ENCODE data around the gene ADGRD1.

Gene ADGRD1

DNA sequence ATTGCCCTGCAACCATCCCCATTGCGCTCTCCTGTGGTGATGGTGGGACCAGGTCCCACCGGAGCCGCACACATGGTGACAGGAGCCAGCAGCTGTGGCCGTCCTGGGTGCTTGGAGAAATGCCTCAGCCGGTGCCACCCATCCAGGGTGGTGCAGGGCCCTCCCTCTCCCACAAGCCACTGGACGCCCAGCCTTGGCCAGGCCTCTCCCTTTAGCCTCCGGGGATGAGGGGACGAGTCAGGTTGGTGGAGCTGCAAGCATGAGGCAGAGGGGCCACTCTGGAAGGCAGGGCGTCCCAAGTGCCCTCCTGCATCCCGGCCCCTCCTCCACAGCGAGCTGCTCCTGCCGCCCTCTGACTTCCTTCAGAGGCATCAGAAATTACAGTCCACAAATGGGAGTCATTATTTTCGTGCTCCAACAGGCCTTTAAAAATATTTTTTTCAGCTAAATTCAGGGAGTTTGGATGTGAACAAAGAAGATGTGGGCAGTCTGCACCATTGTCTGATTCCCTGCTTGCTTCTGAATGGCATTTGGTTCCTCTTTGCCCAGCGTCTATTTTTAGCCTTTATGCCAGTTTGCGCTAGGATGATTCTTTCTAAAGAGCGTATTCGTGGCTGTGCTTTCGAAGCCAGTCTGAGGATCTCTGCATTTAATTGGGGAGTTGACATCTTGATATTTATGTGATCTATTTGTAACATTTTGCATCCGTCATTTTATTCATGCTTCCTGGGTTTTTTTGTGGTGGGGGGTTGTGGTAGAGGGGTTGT is 189.4 kb downstream of the ADGRD1 start:
- no peak for DNase-seq (ENCODE audit: low read depth in 4 of 4, low spot score in 1 of 4)

DNA sequence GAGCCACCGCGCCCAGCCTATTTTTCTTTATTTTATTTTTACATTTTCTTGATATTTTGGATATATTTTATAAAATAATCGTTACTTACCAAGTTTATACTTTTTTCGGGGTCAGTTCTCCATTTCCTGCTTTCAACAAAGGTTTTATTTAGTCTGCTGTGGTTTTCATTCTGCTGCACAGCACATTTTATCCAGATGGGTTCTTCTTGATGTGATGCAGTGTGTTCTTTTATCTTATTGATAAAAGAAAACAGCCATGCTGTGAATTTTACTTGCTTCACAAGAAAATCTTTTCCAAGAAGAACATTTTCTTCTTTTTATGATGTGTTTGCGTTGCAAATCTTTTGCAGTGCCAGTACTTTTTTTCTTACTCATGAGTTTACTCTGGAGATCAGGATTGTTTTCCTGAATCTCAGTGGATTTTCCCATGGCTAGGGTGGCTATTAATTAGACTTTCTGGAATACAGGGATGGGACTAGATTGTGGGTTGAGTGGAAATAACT is 192.5 kb downstream of the ADGRD1 start:
- DNase-seq (ENCODE audit: low read depth in 4 of 4, low spot score in 1 of 4), result no peak

DNA sequence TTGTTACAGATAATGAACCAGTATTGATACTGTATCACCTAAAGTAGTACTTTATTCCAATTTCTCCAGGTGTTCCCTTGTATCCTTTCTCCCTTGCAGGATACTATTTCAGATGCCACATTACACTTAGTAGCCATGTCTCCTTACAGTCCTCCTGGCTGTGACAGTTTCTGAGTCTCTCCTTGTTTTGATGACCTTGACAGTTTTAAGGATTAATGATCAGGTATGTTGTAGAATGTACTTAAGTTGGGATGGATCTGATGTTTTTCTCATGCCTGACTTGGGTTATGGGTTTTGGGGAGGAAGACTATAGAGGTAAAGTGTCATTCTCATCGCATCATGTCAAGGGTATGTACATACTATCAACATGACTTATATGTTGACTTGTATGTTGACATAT is 193.6 kb downstream of the ADGRD1 start:
- DNase-seq (ENCODE audit: low read depth in 4 of 4, low spot score in 1 of 4), result no peak

DNA sequence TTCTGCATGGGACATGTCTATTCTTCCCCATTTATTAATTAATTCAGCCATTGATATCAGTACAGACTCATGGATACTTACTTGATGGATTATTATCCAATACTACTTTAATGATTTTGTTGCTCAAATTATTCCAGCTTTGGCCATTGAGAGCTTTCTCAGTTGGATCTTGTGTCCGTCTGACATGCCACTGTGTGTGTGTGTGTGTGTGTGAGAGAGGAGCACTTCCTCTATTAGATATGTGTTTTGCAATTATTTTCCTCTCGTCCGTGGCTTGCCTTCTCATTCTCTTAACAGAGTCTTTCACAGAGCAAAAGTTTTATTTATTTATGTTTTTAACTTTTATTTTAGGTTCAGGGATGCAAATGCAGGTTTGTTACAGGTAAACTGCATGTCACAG is 194.2 kb downstream of the ADGRD1 start:
- DNase-seq (ENCODE audit: low read depth in 4 of 4, low spot score in 1 of 4), result no peak

DNA sequence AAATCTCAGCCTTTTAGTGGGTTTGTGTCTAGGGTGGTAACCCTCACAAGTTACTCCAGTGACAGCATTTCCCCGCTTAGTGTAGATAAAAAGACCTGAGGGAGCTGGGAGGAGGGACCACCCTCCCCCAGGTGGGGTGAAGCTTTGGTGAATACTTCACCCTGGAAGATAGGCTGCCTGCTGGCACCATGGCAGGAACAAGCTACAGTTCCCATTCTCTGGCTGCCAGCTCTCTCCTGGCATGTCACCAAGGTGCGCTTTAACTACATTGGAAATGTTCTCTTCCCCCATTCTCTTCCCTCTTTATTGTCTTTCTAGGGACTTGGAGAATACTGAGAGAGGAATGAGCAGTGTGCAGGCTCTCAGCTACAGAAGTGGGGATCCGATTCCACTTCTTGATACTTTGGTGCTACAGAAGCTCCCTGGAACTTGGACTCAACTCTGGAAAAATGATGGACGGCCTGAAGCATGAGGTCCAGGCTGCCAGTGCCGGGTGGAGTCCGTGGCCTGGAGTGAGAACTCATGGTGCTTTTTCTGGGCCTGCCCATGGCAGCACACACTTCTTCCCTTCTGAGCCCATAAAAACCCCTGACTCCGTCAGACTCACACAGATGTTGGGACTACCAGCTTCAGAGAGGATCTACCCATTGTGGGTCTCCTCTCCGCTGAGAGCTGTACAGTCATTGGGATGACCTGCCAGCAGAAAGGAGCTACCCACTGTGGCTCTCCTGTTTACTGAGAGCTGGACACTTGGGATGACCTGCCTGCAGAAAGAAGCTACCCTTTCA is 198.0 kb downstream of the ADGRD1 start:
- DNase-seq (ENCODE audit: low read depth in 4 of 4, low spot score in 1 of 4), result no peak

DNA sequence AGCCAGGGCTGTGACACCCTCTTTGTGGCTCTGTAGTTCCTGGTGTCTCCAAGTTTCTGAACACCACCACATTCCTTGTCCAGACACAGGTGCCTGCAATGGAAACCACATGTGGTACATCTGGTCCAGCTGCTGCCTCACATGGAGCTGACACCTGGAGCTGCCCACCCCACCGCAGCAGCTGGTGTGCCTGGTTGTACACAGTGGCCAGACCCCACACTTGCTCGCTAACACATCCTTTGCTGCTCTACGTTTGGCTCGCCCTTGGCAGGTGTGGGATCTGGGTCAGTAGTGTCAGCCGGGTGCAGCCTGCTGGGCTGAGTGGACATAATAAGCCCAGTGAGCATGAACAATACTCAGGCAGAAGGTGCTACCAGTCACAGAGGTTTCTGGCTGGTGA is 198.9 kb downstream of the ADGRD1 start:
- DNase-seq (ENCODE audit: low read depth in 4 of 4, low spot score in 1 of 4), result no peak

DNA sequence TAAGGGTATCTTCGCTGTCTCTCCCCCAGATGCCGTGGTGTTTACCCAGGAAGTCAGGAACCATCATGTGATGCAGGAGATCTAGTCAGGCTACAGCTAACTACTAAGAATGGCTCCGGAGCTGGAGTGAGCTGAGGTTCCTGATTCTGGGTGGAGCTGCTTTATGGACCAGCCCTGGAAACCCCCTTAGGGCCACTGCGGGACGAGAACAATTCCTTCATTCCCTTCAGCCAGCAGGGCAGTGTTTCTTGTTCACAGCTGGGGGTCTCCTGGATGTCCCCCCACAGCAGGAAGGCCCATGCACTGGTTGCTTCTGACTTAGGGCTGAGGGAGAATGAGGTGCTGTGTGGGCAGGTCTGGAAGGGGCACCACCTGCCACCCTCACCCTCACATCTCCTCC is 199.3 kb downstream of the ADGRD1 start:
- DNase-seq (ENCODE audit: low read depth in 4 of 4, low spot score in 1 of 4), result no peak

DNA sequence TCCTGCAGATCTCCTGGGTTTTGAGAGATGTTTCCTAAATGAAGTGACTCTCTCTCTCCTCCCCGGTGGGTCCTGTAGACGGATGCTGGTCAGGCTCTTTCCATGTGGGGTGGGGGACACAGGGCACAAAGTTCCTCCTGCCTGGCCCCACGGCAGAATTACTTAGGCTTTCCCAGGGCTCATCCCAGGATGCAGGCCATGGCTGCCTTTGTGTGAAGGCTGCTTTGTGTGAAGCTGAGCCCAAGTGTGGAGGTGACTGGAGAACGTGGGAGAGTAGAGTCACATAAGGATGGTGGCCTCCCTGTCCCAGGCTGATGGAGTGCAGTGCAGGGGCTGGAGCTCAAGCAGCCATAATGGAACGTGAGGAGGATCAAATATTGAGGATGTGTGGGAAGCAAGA is 200.2 kb downstream of the ADGRD1 start:
- DNase-seq (ENCODE audit: low read depth in 4 of 4, low spot score in 1 of 4), result no peak

DNA sequence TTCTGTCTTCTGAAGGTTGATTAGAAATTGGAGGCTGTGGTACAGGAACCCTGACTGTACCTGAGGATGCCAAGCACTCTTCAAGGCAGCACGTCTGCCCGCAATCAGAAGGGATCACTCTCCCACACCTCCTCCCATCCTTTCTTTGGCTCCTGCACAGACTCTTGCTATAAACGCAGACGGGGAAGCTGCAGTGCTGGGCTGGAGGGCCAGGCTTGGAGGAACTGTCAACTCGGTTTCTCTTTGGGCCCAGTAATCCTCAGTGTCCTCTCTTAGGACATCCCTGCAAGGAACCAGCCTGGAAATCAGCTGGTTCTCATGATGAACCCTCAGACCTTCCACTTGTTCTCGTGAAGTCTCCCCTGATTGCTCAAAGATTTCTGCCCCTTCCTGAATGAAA is 201.4 kb downstream of the ADGRD1 start:
- no peak for DNase-seq (ENCODE audit: low read depth in 4 of 4, low spot score in 1 of 4)

DNA sequence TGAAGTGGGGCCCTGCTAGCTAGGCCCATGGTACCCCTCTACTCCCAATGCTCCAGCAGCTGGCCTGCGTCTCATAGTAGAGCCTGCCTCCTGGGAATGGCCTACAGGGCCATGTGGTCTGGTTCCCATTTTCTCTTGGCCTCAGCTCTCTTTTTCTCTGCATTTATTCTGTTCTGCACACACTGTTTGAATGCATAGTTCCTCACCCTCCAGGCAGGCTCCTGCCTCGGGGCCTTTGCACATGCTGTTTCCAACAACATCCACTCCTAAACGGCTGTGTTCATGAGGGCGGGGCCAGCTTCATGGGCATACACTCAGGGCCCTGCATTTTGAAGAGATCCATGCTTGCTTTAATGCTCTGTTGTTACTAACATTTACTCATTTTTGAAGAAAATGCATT is 204.0 kb downstream of the ADGRD1 start:
- no peak for DNase-seq (ENCODE audit: low read depth in 4 of 4, low spot score in 1 of 4)

DNA sequence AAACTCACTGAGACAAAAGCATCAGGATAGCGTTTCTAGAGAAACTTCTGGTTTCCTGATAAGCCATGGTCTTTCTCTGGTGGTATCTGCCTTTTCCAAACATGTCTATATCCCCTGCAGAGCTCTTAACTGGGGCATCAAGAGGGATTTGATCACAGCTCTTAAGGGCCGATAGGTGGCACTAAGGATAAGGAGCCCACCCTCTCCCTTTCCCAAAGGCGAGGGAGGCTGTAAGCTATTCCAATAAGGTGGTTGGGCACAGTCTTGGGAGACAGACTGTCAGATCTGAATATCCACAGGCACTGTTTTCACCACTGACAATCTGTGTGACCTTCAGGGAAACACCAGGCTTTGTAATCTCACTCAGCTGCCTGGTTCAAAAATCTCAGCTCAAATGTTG is 206.0 kb downstream of the ADGRD1 start:
- no peak for DNase-seq (ENCODE audit: low read depth in 4 of 4, low spot score in 1 of 4)

DNA sequence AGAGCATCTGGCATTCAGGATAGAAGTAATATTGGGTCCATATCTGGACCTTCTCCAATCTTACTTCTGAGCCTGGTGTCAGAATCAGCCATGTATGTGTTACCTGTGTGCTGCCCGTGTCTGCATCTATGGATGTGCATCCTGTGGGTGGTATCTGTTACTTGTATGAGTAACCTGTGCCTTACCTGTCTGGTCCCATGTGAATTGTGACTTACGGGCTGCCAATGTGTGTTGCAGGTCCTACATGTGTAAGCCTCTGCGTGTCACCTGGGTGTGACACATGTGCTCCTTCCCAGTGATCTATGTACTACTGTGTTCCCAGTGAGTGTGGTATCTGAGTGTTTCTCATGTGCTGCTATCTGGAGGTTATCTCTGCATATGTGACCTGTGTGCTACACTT is 208.4 kb downstream of the ADGRD1 start:
- no peak for DNase-seq (ENCODE audit: low read depth in 4 of 4, low spot score in 1 of 4)

DNA sequence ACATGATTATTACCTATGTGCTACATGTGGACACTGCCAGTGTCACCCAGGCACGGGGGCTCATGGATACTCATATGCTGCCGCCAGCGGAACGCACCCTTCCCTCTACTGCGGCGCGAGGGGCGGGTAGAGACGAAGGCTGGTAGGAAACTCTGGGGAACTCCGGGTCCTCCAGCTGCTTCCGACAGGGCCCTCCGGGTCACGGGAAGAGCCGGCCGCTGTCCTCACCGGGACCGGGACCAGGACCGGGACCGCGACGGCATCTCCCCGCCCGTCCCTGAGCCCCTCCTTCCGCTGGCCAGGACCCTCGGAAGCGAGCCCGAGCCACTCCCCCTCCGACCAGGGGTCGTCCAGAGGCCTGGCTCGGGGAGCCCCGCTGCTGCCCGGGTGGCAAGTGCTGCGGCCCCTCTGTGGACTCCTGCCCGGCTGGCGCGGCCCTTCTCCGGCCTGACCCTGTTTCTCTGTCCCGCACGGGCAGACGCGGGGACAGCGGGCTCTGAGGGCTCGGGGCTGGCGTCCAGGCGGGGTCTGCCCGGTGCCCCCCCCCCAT is 209.6 kb downstream of the ADGRD1 start:
- no peak for DNase-seq (ENCODE audit: low read depth in 4 of 4, low spot score in 1 of 4)

DNA sequence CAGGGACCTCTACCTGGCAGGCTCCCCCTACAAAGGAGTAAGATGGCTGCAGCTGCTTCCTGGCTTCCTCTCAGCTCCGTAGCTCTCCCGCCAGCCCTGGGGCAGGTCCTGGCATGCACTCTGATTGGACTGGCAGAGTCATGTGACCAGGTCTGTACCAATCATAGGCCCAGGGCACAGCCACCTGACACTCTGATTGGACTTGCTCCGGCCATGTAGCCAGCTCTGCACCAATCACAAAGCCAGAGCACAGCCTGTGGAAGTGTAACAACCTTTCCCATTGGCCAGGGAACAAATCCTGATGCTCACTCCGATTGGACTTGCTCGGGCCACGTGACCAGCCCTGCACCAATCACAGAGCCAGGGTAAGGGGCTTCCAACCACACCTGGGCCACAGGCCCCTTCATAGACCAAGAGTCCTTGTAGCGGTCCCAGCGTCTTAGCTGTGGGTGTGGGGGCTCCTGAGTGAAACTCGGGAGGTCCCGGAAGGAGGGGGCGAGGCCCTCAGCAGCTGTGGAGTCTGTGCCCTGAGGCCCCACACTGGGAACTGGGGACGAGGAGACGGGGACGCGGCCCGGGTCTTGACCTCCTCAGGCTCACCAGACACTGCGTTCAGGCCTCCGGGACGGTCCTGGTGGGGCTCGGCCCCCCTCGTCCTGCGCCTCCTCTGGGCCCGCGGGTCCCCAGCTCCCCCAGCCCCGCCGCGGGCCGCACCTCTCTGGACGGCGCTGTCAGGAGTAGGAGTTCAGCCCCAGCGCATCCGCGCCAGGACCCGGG is 210.6 kb downstream of the ADGRD1 start:
- DNase-seq (ENCODE audit: low read depth in 4 of 4, low spot score in 1 of 4), result no peak

DNA sequence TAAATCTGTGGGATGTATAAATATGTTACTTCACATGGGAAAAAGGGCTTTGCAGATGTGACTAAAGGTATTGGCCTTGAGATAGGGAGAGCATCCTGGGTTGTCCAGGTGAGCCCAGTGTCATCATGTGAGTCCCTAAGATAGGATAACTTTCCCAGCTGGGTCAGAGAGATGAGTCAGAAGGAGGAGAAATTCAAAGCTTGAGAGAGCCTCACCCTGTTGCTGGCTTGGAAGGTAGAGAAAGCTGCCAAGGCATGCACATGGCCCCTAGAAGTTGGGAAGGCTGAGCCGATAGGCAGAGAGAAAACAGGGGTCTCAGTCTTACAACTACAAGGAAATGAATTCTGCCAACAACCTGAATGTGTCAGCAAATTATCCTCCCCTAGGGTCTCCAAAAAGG is 213.0 kb downstream of the ADGRD1 start:
- no peak for DNase-seq (ENCODE audit: low read depth in 4 of 4, low spot score in 1 of 4)

DNA sequence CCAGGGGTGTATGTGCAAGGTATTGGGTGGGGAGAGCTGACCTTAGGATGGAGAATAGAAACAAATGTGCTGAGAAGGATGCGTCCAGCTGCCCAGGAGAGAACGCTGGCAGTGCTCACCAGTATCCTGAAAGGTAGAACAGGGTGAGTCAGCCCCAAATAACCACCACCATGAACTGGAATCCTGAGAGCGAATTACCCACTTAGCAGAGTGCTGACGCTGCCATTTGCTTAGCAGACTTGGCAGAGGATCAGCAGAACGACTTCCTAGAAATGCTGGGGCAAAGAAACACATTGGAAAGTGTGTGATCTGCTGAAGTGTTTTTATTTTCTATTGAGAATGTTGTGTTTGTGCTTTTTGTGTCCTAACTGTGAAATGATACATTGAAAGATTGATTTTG is 213.6 kb downstream of the ADGRD1 start:
- DNase-seq (ENCODE audit: low read depth in 4 of 4, low spot score in 1 of 4), result no peak

DNA sequence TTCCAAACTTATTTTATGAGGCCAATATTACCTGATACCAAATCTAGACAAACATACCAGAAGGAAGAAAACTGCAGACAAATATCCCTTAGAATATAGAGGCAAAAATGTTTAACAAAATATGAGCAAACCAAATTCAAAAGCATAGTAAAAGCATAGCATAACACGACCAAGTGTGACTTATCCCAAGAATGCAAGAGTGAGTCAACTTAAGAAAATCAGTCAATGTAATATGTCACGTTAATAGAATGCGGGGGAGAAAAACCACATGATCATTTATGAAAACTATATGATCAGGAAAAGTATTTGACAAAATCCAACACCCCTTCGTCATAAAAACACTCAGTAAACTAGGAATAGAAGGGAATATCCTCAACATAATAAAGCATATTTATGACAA is 217.3 kb downstream of the ADGRD1 start:
- no peak for DNase-seq (ENCODE audit: low read depth in 4 of 4, low spot score in 1 of 4)

DNA sequence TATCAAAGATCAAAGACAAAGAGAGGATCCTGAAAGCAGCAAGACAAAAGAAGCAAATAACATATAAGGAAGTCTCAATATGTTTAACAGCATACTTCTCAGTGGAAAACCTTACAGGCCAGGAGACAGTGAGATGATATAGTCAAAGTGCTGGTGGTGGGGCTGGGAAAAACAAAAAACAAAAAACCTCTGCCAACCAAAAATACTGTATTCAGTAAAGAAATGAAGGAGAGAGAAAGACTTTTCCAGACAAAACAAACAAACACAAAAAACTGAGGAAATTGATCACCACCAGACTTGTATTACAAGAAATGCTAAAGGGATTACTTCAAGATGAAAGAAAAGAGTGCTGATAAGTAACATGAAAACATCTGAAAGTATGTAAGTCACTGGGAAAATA is 221.2 kb downstream of the ADGRD1 start:
- no peak for DNase-seq (ENCODE audit: low read depth in 4 of 4, low spot score in 1 of 4)

DNA sequence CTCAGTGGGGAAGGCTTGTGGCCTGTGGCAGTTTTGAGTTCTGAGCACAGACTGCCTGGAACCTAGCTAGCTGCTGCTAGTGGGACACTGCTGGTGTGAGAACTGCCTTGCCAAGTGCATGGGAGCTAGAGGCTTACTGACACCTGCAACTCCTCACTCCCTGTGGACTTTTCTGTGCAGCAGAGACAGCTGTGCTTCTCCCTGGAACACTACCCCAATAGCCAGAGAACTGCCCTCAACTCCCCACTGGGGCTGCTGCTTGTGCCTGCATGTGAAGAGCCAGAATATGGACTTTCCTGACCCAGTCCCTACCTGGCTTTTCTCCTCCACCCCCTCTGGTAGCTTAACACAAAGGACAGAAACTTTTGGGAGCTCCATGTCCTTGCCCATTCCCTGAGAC is 222.6 kb downstream of the ADGRD1 start:
- DNase-seq (ENCODE audit: low read depth in 4 of 4, low spot score in 1 of 4), result no peak

DNA sequence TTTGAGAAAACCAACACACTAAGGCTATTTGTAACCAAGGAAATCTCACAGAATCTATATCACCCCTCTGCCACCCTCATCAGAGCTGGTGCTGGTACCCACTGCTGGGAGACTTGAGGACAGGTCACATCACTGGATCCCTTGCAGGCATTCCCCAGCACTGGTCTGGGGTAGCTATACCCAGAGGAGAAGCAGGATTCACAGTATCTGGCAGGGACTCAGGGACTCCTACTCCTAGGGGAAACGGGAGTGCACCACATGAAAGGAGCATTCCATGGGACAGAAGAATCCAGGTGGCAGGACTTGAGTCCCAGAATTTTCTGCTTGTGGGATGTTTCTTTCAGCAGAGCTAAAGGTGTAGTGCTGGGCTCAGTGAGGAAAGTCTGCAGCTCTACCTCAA is 223.2 kb downstream of the ADGRD1 start:
- DNase-seq (ENCODE audit: low read depth in 4 of 4, low spot score in 1 of 4), result no peak

DNA sequence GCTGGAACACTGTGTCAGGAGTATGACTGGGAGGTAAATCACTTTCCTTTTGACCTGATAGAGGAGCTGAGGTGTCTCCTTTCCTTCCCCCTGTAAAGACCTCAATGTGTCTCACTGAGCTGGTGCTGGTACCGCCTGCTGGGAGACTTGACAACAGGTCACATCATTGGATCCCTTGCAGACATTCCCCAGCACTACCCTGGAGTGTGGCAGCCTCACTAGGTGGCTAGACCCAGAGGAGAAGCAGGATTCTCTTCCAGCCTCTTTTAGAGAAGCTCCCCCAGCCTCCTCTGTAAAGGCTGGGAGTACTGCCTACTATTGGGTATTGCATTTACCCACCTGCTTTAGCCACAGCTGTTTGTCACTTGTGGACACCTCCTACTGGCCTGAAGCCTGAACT is 223.9 kb downstream of the ADGRD1 start:
- no peak for DNase-seq (ENCODE audit: low read depth in 4 of 4, low spot score in 1 of 4)

DNA sequence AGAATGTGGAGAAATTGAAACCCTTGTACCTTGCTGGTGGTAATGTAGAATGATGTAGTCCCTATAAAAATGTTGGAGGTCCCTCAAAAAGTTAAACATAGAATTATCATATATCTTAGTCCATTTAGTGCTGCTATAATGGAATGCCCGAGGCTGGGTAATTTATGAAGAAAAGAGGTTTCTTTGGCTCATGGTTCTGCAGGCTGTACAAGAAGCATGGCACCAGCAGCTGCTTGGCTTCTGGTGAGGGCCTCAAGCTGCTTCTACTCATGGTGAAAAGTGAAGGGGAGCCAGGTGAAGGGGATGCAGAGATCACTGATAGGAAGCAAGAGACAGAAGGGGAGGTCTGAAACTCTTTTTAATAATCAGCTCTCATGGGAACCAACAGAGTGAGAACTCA is 233.9 kb downstream of the ADGRD1 start:
- DNase-seq (ENCODE audit: low read depth in 4 of 4, low spot score in 1 of 4), result no peak
